ENCODE results near the gene TBC1D22A.

TBC1D22A gene

GRCh38 chr22:47154621-47155081, 392.2 kb downstream of the TBC1D22A start:
- Histone ChIP-seq H3K36me3 (ENCODE audit: insufficient read depth) (no peaks in the 10 kb centered on the region), H3K9ac (no peak overlapping the region), H3K27ac (no peak overlapping the region), H3K79me2 (ENCODE audit: insufficient read depth, low read depth) (no peaks in the 10 kb centered on the region), H3K4me2 (no peak overlapping the region), H4K20me1 (ENCODE audit: insufficient read depth) (no peaks in the 10 kb centered on the region), H2AFZ (ENCODE audit: low read depth) (no peak overlapping the region), H3K27me3 (ENCODE audit: insufficient read depth, low read depth) (no peaks in the 10 kb centered on the region), H3K4me3 (IDR thresholded peaks at IDR 0.05; ENCODE audit: insufficient read depth, low read depth, low read length) (no peak overlapping the region), H3K4me1 (ENCODE audit: low read depth, poor library complexity, severe bottlenecking) (no peaks in the 10 kb centered on the region)
- TF ChIP-seq CTCF (conservative IDR thresholded peaks at IDR 0.05; ENCODE audit: low read depth, low read length) = no peak

- no peak overlapping the region for H3K4me2 ChIP-seq
- no peak overlapping the region for H2AFZ ChIP-seq (ENCODE audit: low read depth)
- no peaks in the 10 kb centered on the region for H4K20me1 ChIP-seq (ENCODE audit: insufficient read depth)
- H3K27ac ChIP-seq = no peak overlapping the region
- no peaks in the 10 kb centered on the region for H3K36me3 ChIP-seq (ENCODE audit: insufficient read depth)
- H3K4me3 ChIP-seq (IDR thresholded peaks at IDR 0.05; ENCODE audit: insufficient read depth, low read depth, low read length) = no peak overlapping the region
- no peak for TF ChIP-seq CTCF (conservative IDR thresholded peaks at IDR 0.05; ENCODE audit: low read depth, low read length)
- no peaks in the 10 kb centered on the region for H3K27me3 ChIP-seq (ENCODE audit: insufficient read depth, low read depth)
- no peaks in the 10 kb centered on the region for H3K4me1 ChIP-seq (ENCODE audit: low read depth, poor library complexity, severe bottlenecking)
- H3K79me2 ChIP-seq (ENCODE audit: insufficient read depth, low read depth) = no peaks in the 10 kb centered on the region
- H3K9ac ChIP-seq = no peak overlapping the region
Measured at GRCh38 chr22:47155131-47155885, 392.9 kb downstream of the TBC1D22A start.

GRCh38 chr22:47155912-47156311, 393.5 kb downstream of the TBC1D22A start:
- H3K9ac ChIP-seq = no peak overlapping the region
- no peaks in the 10 kb centered on the region for H4K20me1 ChIP-seq (ENCODE audit: insufficient read depth)
- H3K79me2 ChIP-seq (ENCODE audit: insufficient read depth, low read depth) = no peaks in the 10 kb centered on the region
- no peaks in the 10 kb centered on the region for H3K4me1 ChIP-seq (ENCODE audit: low read depth, poor library complexity, severe bottlenecking)
- no peak overlapping the region for H3K27ac ChIP-seq
- no peak overlapping the region for H3K4me2 ChIP-seq
- H2AFZ ChIP-seq (ENCODE audit: low read depth) = no peak overlapping the region
- TF ChIP-seq CTCF (conservative IDR thresholded peaks at IDR 0.05; ENCODE audit: low read depth, low read length) = no peak
- H3K4me3 ChIP-seq (IDR thresholded peaks at IDR 0.05; ENCODE audit: insufficient read depth, low read depth, low read length) = no peak overlapping the region
- H3K36me3 ChIP-seq (ENCODE audit: insufficient read depth) = no peaks in the 10 kb centered on the region
- H3K27me3 ChIP-seq (ENCODE audit: insufficient read depth, low read depth) = no peaks in the 10 kb centered on the region

GRCh38 chr22:47156352-47157092, 394.1 kb downstream of the TBC1D22A start:
- no peak overlapping the region for H2AFZ ChIP-seq (ENCODE audit: low read depth)
- H3K9ac ChIP-seq = no peak overlapping the region
- no peaks in the 10 kb centered on the region for H3K36me3 ChIP-seq (ENCODE audit: insufficient read depth)
- H3K27ac ChIP-seq = no peak overlapping the region
- H3K79me2 ChIP-seq (ENCODE audit: insufficient read depth, low read depth) = no peaks in the 10 kb centered on the region
- no peaks in the 10 kb centered on the region for H3K27me3 ChIP-seq (ENCODE audit: insufficient read depth, low read depth)
- H3K4me2 ChIP-seq = no peak overlapping the region
- no peak for TF ChIP-seq CTCF (conservative IDR thresholded peaks at IDR 0.05; ENCODE audit: low read depth, low read length)
- H3K4me3 ChIP-seq (IDR thresholded peaks at IDR 0.05; ENCODE audit: insufficient read depth, low read depth, low read length) = no peak overlapping the region
- H3K4me1 ChIP-seq (ENCODE audit: low read depth, poor library complexity, severe bottlenecking) = no peaks in the 10 kb centered on the region
- no peaks in the 10 kb centered on the region for H4K20me1 ChIP-seq (ENCODE audit: insufficient read depth)
